GM21786 (cell line): ENCODE measurements around the gene FAM98A.

Source experiments
- ATAC-seq: cut with Tn5 transposase; IDR thresholded peaks from one replicate; pipeline ENCODE4 v1.9.1; 2021; ENCODE audit not compliant: unreplicated experiment

FAM98A gene

DNA sequence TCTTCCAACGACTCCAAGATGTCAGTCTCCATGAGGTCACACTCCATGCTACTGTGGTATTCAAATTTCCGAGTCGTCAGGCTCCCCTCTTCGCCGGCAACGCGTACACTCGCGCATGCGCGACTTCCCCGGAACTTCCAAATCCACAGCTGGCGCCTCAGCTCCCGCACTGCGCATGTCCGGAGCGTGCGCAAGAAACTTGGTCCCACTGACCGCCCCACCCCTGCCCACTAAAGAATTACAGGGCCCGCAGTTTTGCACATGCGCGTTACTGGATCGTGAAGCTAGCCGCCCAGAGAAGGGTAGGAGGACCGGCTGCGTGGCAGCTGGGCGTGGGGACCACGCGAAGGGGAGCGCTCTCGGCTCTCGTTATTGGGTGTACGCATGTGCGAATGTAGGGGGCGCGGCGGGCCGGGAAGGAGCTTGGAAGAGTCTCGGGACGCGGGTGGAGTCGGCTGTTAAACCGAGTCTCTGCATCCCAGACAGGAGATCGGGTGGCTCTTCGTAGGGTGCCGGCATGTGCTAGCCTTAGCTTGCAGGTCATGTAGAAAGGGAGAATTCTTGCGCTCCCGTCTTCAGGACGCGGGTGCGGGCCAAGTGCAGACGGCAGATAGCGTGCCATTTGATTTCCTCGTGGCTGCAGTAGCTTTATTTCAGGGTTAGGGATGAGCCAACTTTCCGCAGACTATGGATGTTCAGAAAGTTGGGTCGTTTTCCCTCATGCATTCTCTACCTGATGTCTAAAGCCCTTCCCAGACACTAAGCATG is at the start of gene FAM98A:
Gene FAM98A (minus strand): TSS at position 125 of the 768 bp plus-strand sequence. CDS start 78 bp downstream, at position 47.
- peak; percentile 92 for ATAC-seq

DNA sequence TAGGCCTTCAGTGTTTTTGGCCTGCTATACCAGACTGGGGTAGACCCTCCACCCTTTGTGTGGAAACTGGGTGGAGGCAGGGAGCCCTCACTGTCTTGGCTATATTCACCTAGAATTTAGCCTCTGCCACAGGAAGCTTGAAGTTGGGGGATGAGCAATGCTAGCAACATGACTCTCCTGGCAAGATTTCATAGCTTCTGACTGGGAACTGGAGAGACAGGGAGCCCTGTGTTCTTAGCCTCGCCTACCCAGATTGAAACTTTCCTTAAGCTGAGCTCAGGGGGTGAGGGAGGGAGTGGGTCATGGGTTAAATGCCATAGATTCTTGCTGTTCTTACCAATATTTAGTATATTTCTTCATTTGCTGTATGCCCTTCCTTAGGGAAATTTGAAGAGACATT is 46.8 kb upstream of the FAM98A start:
- ATAC-seq: no peak

DNA sequence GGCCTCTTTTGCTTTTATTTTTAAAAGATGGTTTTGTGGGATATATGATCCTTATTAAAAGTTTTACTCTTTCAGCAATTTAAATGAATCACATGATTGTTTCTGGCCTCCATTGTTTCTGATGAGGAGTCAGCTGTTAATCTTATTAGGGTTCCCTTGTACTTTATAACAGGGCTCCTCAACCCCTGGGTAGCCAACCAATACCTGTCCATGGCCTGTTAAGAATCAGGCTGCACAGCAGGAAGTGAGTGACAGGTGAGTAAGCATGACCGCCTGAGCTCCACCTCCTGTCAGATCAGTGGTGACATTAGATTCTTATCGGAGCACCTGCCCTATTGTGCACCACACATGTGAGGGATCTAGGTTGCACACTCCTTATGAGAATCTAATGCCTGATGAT is 45.1 kb upstream of the FAM98A start:
- ATAC-seq: no peak

DNA sequence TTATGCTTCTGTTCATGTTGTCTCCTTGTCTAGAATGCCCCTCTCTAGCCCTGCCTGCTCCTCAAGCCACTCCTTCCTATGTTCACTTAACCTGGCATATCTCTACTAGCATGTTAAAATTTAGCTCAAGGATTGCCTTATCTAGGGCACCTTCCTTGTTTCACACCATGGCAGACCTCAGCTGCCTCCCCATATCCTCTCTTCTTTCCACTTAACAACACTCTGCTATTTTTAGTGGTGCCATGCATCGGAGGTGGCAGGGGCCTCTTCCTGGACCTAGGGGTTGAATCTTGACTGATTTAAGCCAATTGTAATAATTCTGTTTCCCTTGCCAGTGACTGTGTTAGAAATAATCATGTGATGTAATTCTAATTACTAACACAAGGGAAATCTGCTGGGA is 36.9 kb upstream of the FAM98A start:
- no peak for ATAC-seq

DNA sequence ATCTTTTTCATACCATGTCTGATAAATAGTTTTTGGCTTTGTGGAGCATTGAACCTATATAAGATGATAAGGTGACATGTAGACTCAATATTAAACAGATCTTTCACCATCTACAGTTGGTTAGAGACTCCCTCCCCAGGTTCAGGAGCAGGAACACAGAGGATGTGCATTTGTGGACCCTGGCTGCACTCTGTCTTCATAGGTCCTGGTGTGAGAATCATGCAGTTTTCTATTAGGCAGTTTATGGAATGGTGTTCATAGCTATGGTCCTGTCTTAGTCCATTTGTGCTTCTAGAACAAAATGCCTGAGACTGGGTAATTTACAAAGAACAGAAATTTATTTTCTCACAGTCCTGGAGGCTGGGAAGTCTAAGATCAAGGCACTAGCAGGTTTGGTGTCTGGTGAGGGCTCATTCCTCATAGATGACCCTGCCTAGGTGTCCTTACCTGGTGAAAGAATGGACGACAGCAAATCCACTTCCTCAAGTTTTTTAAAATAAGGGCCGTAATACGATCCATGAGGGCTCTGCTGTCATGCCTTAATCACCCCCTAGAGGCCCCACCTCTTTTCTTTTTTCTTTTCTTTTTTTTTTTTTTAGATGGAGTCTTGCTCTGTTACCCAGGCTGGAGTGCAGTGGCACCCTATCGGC is 35.3 kb upstream of the FAM98A start:
- ATAC-seq: no peak

DNA sequence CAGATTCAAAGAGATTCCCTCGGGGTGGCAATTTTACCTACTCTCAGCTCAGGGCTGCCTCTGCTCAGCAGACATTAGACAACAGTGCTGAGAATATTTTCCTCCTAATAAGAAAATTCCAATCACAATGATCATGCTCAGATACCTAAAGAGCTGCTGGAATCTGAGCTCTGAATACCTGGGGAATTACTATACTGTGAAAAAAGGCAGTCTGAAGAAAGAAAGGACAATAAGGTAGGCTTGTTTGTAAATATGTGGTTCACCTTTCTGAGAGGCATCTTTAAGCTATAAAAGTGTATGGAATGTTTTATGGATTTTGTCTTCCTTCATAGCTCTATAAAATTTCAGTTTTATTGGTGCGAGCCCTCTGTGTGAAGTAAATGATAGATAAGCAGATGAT is 34.2 kb upstream of the FAM98A start:
- ATAC-seq: no peak

DNA sequence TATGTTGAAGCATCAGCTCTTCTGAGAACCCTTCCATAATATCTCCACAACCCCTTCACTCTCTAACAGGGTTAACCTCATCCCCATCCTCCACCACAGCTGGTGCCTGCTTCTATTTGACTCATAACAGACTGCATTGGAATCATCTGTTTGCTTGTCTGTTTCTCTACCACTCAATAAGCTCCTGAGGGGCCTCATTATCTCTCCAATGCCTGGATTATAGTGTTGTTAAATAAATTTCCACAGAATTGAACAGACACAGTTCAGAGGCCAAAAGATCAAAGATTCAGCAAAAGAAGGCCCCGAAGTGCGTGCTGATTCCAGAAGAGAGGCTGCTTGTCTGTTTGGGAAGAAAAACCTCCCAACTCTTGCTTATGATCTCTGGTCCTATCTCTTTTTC is 33.7 kb upstream of the FAM98A start:
- ATAC-seq: no peak

DNA sequence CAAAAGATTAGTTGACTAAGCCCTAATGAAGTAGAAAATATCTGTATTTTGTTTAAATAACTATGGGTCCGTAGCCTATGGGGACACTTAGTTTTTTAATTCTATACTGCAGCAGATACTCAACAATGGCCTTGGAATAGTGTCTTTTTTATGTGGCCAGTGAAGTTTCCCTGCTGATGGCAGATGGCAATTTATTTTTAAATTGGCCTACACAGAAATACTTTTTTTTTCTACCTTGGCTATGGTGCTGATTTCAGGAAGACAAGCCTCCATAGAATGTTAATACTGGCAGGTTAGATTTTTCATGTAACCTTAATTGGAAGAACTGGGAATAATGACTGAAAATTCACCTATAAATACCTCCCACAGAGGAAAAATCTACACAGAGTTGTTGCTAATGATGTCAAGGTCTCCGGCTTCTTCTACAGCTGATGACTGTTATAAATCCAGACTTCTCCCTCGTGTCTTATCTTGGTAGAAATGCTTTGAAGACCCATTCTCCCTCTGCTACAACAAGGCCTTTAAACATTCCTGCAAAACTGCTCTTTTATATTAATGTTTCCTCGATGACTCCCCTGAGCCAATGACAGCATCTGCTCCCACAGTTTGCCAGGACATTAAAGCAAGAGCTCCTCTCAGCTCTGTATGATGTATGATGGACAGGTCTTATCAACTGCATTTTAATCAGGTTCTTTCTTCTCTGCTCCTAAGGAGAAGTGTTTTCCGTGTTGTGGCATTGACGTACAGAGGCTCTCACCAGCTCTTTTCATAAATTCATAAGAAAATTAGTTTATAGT is 29.1 kb upstream of the FAM98A start:
- no peak for ATAC-seq

DNA sequence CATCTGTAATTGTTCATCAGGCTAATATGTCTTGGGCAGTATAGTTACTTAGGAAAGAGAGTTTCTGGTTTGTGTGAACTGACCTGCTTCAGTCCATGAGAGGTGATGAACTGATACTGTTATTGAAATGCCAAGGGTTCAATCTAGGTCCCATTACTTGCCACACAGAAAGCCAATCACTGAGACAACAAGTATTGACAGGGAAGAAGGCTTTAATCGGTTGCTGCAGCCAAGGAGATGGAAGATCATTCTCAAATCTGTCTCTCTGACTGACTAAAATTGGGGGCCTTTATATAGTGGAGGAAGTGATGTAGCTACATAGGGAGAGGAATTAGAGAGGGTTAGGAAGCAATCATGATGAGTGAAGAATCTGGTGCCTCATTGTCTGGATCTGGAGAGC is 19.9 kb upstream of the FAM98A start:
- no peak for ATAC-seq

DNA sequence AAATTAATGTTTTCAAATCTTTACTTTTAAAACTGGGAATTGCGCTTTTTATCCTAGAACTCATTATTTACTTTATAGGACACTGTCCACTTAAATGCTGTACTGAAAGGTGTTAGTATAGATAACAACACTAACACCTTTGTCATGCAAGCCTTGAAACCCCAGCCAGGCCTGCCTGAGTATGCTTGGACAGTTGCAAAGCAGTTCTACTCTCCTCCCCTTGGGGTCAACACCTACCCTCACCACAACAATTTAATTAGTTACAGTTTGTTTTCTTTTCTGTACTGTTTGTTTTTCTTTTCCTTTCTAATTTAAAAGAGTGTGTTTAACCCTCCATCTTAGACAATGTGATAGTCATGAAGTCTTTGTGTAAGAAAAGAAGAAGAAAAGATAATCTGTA is 18.9 kb upstream of the FAM98A start:
- ATAC-seq: no peak

DNA sequence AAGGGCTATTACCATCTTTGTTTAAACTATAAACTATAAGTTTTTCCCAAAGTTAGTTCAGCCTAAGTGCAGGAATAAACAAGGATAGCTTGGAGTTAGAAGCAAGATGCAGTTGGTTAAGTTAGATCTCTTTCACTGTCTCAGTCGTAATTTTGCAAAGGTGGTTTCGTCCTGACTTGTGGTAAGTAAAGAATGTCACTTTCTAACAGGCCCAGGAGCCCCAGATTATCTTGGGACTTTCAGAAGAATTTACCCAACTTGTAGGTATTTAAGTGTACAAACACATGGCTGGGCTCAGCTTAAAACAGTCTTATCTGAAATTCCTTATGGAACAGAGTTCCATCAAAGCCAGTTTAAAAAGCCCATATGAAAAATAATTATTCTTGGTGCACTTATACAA is 18.3 kb upstream of the FAM98A start:
- ATAC-seq: no peak

DNA sequence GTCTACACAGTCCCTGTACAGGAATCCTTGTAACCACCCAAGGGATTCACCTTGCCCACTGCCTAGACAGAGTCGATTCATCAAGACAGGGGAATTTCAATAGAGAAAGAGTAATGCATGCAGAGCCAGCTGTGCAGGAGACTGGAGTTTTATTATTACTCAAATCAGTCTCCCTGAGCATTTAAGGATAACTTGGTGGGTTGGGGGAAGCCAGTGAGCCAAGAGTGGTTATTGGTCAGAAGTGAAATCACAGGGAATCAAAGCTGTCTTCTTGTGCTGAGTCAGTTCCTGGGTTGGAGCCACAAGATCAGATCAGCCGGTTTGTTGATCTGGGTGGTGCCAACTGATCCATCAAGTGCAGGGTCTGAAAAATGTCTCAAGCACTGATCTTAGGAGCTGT is 17.8 kb upstream of the FAM98A start:
- ATAC-seq: no peak

DNA sequence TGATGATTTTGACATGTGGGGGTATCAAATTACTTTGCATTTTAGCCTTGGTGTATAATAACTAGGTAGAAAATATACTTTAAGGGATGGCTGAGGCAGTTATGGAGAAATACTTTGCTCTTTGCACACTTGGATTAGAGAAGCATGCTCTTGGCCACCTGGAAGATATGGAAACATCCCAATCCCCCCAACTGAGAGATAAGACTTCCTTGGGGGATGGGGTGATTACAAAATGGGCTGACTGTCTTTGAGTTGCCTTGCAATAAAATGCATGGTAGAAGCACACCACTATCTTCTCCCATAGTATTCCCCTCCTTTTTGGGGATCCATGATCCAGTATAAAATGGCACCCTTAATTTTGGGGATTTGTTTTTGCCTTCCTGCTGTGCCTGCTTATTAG is 15.1 kb upstream of the FAM98A start:
- ATAC-seq: no peak

DNA sequence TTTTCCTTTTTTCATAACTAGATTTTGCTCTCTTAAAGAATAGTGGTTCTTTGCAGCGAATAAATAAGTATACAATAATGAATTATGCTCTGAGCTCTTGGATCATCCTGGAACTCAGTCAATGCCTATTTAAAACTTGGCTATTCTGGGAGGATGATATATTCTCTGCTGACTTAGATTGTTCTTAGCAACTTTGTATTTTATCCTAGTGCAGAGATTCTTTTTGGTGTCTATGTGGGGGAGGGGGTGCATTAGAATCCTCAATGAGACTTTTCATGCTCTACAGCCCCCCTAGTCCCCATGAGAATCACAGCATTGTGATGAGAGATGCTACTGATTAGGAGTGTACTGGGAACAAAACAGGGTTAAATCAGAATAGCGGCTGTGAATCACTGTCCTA is 8.8 kb upstream of the FAM98A start:
- no peak for ATAC-seq

DNA sequence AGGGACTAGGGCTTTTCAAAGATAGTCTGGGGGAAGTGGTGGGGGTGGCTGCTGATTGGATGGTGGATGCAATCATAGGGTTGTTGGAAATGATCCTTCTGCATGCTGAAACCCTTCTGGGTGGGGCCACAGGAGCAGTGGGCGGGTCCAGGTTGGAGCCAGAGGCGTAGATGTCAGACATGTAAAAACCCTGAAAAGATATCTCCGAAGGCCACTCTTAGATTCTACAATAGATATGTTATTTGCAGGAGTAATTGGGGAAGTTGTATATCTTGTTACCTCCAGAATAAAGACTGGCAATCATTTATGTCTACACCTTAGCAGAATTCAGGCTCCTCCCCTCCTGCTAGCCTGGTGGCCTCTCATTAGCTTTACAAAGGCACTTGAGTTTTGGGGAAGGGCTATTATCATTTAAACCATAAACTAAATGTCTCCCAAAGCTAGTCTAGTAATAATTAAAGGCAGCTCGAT is 8.2 kb upstream of the FAM98A start:
- ATAC-seq: no peak

DNA sequence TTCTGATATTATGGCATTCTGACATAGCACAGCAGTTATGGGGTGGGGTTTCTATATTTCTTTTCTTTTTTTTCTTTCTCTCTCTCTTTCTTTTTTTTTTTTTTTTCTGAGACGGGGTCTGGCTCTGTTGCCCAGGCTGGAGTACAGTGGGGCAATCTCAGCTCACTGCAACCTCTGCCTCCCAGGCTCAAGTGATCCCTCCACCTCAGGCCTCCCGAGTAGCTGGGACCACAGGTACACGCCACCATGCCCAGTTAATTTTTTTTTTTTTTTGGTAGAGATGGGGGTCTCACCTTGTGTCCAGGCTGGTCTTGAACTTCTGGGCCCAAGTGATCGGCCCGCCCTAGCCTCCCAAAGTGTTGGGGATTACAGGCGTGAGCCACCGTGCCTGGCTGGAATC is 7.5 kb upstream of the FAM98A start:
- ATAC-seq: no peak

DNA sequence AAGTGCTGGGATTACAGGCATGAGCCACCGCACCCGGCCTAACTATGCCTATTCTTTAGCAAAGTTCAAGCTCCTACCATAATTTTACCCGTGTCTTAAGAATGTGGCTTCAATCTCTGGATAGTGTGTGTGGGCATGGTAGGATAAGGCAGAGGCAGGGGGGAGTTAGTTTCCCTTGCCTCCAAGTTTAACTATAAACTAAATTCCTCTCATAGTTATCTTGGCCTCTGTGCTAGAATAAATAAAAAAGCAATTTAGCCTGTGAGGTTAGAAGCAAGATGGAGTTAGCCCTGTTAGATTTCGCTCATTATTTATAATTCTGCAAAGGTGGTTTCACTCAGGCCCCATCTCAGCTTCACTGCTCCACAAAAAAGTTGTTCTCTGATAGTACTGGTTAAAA is 7.0 kb upstream of the FAM98A start:
- no peak for ATAC-seq

DNA sequence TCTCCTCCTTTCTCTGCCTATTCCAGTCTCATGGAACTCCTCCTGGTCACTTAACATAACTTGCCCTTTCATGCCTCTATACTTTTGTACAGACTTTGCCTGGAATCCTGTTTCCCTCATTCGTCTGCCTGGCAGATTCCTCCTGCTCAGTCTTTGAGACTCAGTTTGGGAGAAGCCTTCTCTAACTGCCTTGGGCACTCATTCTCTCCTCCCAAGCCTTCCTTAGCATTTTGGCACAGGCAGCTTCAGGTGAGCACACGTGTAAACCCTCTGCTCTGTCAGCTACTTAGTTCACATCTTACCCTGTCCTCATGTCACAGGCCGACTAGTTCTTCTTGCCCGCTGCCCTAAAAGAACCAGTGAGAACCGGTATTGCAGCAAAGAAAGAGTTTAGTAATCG is 6.0 kb upstream of the FAM98A start:
- no peak for ATAC-seq

DNA sequence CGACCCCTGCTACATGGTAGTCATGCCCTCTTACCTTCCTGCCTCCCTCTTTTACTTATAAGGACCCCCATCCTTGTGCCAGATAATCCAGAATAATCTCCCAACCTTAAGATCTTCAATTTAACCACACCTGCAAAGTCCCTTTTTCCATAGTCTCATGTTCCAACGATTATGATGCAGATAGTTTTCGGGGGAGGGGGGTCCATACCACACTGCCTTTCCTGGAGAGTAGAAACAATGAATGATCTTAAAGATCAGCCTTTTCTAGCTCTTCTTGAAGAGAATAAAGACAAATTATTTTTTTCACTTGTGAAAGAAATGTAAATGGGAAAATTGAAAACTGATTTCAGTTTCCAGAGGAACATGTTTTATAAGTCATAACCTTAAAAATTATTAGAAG is 4.3 kb upstream of the FAM98A start:
- no peak for ATAC-seq

DNA sequence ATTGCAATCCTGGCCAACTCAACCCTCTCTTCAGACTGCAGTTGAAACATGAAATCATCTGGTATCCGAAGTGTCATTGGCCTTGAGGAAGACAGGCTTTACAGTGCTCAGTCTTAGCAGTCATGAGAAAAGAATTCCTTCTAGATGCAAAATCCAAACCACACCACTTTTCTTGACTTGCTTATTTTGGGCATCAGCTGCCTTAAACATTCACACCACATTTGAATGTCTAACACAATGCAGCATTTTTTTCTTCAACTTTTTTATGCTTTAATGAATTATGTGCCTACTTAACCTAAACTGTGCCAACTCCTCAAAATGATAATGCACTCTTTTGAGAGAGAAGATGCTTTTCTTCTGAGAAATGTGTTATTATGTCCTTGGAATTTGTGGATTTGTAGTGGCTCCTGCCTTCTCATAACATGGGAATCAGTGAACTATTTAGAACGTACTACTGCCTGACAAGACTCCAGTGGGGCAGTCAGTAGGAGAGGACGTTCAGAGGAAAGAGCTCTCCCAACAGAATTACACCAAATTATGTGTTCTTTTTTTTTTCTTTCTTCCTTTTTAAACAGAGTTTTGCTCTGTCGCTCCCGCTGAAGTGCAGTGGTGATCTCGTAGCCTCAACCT is 3.2 kb upstream of the FAM98A start:
- ATAC-seq: no peak

DNA sequence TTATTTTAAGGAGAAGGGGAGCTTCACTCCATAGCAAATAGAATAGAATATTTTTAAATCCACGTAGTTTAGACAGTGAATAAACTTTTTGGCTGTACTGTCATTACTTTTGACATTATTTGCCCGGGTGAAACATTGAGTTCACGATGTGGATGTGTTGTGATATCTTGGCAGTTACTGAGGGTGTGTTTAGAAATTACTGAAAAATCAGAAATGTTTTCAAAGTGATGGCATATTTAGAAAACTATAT is 769 bp upstream of the FAM98A start:
- no peak for ATAC-seq
